Neuron (in vitro differentiated cells): ENCODE measurements around the gene MISP.

ENCODE experiments used
- H2AFZ ChIP-seq: one replicate; pipeline ENCODE4 v1.6.1; 2013; ENCODE audit warnings: low read depth, mild to moderate bottlenecking, inconsistent platforms, low read length, moderate library complexity
- H3K27me3 ChIP-seq: one replicate; pipeline ENCODE4 v1.6.1; 2013; ENCODE audit warnings: low read length; ENCODE audit not compliant: insufficient read depth
- H3K36me3 ChIP-seq: one replicate; pipeline ENCODE4 v1.6.1; 2013; ENCODE audit warnings: low read length; ENCODE audit not compliant: insufficient read depth
- H3K4me1 ChIP-seq: one replicate; pipeline ENCODE4 v1.6.1; 2013; ENCODE audit warnings: low read length; ENCODE audit not compliant: insufficient read depth
- H3K4me3 ChIP-seq: 2 replicates; pipeline ENCODE4 v1.5.1; 2013; ENCODE audit warnings: mild to moderate bottlenecking, low read length, moderate library complexity
- H3K9me3 ChIP-seq: one replicate; pipeline ENCODE4 v1.6.1; 2013; ENCODE audit warnings: low read length

The MISP gene

DNA sequence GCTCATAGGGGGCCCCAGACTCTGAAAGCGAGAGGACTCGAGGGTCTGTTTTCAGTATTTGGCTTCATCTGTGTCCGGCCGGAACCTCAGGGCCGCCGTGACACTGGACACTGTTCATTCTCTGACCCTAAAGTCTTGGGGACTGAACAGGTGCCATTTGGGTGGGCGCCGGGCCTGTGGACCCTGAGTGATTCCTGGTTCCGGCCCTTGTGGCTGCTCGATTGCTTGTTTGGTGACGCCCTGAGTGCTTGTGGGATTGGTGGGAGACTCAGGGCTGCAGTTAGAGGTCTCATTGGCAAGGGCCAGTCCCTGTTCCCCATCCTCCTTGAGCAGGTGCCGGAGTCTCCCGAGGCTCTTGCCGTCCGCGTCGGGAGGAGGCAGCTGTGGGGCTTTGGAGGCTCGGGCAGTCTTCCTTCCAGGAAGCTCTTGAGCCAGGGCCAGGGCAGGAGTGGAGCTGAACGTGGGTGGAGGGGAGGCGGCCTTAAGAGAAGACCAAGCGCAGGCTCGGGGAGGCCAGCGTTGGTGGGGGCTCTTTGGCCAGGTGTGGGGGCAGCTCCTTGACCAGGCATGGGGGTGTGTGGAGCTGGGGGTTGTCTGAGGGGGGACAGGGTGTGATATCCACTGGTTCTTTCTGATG, 51.1 kb downstream of the MISP start:
- H3K9me3 ChIP-seq = no peaks in the 10 kb centered on the region
- peaks cover 72% of the 10 kb centered on the region for H3K36me3 ChIP-seq
- no peak overlapping the region for H2AFZ ChIP-seq
- no peak overlapping the region for H3K4me3 ChIP-seq
- H3K4me1 ChIP-seq = peaks cover 42% of the 10 kb centered on the region
- H3K27me3 ChIP-seq = no peaks in the 10 kb centered on the region

DNA sequence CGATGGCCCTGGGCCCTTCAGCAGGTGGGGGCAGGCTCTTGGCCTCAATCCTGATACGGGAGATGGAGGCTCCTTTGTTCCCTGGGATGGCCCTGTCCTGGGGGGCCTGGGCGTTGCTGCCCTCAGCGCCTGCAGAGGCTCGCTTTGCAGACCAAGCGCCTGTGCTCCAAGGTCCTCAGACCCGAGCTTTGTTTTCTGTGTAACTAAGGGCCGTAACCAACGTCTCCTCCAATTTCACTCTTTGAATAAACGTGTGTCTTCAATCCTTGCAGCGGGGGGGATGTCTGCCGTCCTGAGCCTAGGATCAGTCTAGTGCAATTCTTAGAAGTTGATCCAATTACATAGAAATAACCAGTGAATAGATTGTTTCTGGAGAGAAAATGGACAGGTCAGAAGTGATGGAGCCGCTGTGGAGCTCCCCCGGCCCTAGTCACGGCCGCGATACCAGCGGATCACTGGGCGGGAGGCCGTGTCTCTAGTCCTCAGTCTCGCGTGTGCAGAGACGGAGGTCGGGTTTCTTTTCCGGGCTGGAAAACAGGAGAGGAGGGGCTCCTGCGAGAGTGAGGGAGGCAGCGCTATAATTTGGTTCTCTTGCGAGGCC, 51.7 kb downstream of the MISP start:
- H3K9me3 ChIP-seq = no peaks in the 10 kb centered on the region
- no peaks in the 10 kb centered on the region for H3K27me3 ChIP-seq
- H3K4me3 ChIP-seq = no peak overlapping the region
- peaks cover 78% of the 10 kb centered on the region for H3K36me3 ChIP-seq
- no peak overlapping the region for H2AFZ ChIP-seq
- peaks cover 42% of the 10 kb centered on the region for H3K4me1 ChIP-seq

DNA sequence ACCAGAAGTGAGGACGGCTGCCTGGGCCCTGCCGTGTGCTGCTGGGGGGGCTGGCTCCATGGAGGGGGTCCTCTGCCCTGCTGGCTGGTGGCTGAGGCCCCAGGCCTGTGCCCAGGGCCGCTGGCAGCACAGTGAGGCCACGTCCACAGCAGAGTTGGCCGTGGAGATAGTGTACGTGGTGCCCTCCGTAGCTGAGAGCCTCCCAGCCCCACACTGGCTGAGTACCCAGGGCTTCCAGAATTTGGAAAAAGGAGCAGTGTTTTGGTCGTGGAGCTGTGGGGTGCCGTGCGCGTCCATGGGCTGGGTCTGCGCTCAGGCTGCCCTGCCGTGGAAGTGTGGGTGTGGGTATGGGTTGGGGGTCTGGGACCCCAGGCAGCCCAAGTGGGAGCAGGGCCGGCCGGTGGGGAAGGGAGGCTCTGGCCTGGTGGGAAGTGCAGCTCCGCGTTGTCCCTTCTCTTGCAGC, 52.2 kb downstream of the MISP start:
- Histone ChIP-seq H3K9me3 (no peaks in the 10 kb centered on the region), H3K36me3 (peaks cover 83% of the 10 kb centered on the region), H2AFZ (no peak overlapping the region), H3K27me3 (no peaks in the 10 kb centered on the region), H3K4me1 (peaks cover 42% of the 10 kb centered on the region), H3K4me3 (no peak overlapping the region)

DNA sequence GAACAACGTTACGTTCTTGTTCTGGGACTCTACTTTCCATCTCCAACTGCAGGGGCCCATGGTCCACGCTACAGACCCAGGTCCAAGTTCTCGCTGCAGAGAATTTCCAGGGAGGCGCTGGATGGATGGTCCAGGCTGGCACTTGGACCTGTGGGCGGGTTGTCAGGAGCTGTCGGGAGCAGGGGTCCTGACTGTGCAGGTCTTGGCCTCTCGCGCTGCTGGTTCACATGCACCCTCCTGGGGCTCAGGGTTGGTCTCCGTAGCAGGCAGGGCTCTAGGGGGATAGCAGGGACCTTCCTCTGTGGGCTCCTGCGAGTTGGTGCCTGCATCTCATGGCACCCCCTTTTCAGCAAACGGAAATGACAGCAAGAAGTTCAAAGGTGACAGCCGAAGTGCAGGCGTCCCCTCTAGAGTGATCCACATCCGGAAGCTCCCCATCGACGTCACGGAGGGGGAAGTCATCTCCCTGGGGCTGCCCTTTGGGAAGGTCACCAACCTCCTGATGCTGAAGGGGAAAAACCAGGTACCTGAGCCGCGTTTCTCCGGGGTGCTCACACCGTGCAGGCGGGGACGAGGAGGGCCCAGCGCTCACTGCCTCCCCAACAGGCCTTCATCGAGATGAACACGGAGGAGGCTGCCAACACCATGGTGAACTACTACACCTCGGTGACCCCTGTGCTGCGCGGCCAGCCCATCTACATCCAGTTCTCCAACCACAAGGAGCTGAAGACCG, 52.9 kb downstream of the MISP start:
- Histone ChIP-seq H3K4me1 (peaks cover 39% of the 10 kb centered on the region), H3K4me3 (no peak overlapping the region), H3K9me3 (no peaks in the 10 kb centered on the region), H3K27me3 (no peaks in the 10 kb centered on the region), H2AFZ (no peak overlapping the region), H3K36me3 (peaks cover 90% of the 10 kb centered on the region)

DNA sequence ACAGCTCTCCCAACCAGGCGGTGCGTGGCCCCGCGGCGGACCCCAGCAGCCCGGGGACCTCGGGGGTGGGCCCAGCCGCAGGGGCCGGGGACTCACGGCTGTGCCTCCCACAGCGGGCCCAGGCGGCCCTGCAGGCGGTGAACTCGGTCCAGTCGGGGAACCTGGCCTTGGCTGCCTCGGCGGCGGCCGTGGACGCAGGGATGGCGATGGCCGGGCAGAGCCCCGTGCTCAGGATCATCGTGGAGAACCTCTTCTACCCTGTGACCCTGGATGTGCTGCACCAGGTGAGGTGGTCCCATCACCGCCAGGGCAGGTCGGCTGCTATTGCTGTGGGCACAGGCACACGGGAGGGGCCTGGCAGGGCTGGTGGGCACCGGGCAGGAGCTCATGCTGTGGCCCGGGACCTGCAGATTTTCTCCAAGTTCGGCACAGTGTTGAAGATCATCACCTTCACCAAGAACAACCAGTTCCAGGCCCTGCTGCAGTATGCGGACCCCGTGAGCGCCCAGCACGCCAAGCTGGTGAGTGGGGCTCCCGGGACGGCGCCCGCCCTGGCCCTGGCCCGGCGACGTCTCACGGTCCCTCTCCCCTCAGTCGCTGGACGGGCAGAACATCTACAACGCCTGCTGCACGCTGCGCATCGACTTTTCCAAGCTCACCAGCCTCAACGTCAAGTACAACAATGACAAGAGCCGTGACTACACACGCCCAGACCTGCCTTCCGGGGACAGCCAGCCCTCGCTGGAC, 53.7 kb downstream of the MISP start:
- Histone ChIP-seq H3K4me3 (no peak overlapping the region), H3K4me1 (peaks cover 32% of the 10 kb centered on the region), H3K9me3 (no peaks in the 10 kb centered on the region), H3K36me3 (peaks cover 93% of the 10 kb centered on the region), H2AFZ (no peak overlapping the region), H3K27me3 (no peaks in the 10 kb centered on the region)

DNA sequence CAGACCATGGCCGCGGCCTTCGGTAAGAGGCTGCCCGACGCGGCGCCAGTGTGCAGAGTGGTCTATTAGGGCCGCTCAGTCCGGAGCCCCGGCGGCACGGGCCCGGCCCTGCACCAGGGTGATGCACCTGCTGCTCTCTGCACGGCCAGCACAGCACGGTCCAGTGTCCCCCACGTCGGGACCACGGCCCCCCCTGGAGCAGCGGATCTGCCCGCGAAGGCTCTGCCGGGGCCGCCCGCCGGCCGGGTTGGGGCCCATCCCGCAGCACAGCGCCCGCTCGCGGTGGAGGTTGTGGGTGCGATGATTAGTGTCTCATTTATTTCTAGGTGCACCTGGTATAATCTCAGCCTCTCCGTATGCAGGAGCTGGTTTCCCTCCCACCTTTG, 54.2 kb downstream of the MISP start:
- Histone ChIP-seq H3K9me3 (no peaks in the 10 kb centered on the region), H3K4me3 (no peak overlapping the region), H3K4me1 (peaks cover 27% of the 10 kb centered on the region), H2AFZ (no peak overlapping the region), H3K36me3 (peaks cover 96% of the 10 kb centered on the region), H3K27me3 (no peaks in the 10 kb centered on the region)

DNA sequence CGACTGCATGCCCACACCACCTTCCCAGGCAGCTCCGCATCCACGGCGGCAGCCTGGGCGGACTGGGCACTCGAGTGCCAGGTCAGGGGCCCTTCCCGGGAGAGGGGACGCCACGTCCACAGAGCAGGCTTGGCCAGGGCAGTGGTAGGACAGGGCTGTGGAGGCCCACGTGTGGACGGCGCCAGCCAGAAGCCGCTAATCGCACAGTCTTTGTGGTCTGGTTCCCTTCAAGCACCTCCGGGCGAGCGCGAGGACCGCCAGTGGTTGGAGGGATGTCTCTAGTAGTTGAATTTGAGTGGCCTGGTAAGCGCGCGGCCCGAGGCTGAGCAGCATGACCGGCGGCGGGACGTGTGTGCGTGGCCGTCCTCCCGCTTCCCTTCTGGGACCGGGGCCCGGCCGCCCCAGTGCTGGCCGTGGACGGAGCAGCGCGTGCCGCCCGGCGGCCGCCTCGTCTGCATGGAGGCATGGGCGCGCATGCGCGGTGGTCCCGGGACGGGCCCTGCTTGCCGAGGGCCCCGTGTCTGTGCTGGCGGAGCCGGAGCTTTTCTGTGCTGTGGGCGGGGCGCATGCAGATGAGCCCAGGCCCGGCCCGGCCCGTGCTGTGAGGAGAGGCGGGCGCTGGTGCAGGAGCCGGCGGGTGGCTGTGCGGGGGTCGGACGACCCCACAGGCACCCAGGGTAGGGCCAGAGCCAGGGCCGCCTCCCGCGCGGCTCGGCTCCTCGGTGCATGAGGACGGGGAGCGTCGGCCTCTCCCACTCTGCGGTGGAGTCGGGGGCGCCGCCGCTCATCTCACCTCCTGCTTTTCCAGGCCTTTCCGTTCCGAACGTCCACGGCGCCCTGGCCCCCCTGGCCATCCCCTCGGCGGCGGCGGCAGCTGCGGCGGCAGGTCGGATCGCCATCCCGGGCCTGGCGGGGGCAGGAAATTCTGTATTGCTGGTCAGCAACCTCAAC, 55.0 kb downstream of the MISP start:
- H3K4me3 ChIP-seq = no peak overlapping the region
- H3K36me3 ChIP-seq = peaks cover 96% of the 10 kb centered on the region
- H3K4me1 ChIP-seq = peaks cover 20% of the 10 kb centered on the region
- no peak overlapping the region for H2AFZ ChIP-seq
- H3K9me3 ChIP-seq = no peaks in the 10 kb centered on the region
- H3K27me3 ChIP-seq = no peaks in the 10 kb centered on the region

DNA sequence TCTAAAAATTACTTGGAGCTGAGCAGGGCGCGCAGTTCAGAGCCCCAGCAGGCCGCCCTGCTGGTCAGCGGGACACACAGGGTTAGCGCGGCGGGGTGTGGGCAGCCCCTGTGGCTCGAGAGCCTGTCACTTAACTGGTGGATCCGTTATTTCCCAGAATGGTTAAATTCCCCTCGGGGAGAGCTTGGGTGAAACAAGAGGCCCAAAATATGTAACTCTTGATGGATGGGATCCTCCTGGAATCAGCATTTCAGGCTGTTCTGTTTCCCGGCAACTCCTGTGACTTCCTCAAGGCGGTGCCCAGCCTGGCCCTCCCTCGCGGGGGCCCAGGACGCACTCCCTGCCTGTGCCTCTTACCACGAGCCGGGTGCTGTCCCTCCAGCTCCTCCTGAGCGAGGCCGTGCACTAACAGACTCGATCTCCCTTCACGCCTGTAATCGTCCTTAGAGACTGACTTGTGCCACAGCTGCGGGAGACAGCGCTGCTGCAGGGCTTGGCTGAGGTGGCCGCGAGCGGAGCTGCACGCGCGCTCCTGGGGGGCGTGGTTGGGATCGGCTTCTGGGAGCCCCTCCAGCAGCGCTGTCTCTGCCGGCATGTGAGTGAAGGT, 56.0 kb downstream of the MISP start:
- H2AFZ ChIP-seq = no peak overlapping the region
- no peak overlapping the region for H3K4me3 ChIP-seq
- H3K36me3 ChIP-seq = peaks cover 96% of the 10 kb centered on the region
- no peaks in the 10 kb centered on the region for H3K9me3 ChIP-seq
- H3K4me1 ChIP-seq = peaks cover 9% of the 10 kb centered on the region
- H3K27me3 ChIP-seq = no peaks in the 10 kb centered on the region

DNA sequence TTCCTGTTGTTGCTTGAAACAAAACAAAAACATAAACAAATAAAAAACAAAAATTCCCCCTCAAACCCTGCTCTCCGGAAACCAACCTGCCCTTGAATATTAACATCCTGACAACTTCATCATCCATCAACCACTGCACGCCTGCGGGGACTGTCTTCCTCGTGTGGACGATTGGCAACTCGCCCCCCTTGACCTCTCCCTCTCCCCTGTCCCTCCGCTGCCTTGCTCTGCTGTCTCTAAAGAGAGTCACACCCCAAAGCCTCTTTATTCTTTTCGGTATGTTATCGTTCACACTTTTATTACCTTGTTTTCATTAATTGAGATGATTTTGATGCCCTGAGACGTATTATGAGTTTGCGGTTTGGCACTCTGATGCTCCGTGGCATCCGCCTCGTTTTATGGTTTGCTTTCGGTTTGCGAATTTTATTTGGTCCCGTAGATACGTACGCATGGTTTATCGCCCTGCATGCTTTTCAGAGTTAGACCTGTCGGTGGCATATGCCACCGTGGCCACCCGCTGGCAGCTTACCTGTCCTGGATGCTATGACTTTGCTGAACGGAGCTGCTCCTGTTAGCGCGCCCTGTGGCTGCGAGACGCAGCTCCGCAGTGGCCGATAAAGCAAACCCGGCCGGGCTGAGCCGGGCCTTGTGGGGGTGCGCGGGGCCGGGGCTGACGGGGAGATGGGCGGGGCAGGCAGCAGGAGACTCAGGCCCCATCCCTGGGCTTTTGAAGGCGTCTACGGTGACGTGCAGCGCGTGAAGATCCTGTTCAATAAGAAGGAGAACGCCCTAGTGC, 56.9 kb downstream of the MISP start:
- Histone ChIP-seq H3K4me1 (peaks cover under 1% of the 10 kb centered on the region), H3K36me3 (peaks cover 92% of the 10 kb centered on the region), H3K9me3 (no peaks in the 10 kb centered on the region), H3K27me3 (no peaks in the 10 kb centered on the region), H2AFZ (no peak overlapping the region), H3K4me3 (no peak overlapping the region)

DNA sequence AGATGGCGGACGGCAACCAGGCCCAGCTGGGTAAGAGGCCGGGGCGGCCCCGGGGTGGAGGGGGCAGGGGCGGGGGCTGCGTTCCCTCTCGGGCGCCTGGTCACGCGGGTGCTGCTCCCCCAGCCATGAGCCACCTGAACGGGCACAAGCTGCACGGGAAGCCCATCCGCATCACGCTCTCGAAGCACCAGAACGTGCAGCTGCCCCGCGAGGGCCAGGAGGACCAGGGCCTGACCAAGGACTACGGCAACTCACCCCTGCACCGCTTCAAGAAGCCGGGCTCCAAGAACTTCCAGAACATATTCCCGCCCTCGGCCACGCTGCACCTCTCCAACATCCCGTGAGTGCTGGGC, 57.5 kb downstream of the MISP start:
- peaks cover 92% of the 10 kb centered on the region for H3K36me3 ChIP-seq

DNA sequence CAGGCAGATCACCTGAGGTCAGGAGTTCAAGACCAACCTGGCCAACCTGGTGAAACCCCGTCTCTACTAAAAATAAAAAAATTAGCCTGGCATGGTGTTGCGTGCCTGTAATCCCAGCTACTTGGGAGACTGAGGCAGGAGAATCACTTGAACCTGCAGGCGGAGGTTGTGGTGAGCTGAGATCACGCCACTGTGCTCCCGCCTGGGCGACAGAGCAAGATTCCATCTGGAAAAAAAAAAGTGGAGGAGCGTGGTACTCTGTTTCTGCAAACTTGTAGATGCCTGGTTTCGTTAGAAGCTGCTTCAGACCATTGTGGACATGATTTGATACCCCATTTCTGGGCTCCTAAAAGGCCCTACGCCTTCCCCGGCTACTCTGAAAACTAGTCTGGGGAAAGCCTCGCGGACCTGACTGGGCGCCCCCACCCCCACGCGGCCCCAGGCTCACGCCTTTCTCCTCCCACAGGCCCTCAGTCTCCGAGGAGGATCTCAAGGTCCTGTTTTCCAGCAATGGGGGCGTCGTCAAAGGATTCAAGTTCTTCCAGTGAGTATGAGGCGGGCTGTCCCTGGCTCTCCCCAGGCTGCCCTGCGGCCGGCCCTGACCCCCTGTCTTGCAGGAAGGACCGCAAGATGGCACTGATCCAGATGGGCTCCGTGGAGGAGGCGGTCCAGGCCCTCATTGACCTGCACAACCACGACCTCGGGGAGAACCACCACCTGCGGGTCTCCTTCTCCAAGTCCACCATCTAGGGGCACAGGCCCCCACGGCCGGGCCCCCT, 59.4 kb downstream of the MISP start:
- Histone ChIP-seq H3K4me3 (no peak overlapping the region), H3K4me1 (no peaks in the 10 kb centered on the region), H2AFZ (no peak overlapping the region), H3K9me3 (peaks cover 11% of the 10 kb centered on the region), H3K27me3 (no peaks in the 10 kb centered on the region), H3K36me3 (peaks cover 90% of the 10 kb centered on the region)

More for the DNA sequence above, 57.5 kb downstream of the MISP start:
- Histone ChIP-seq H3K4me3 (no peak overlapping the region), H2AFZ (no peak overlapping the region), H3K27me3 (no peaks in the 10 kb centered on the region), H3K4me1 (no peaks in the 10 kb centered on the region), H3K9me3 (no peaks in the 10 kb centered on the region)
